Natural killer cell treated with Interleukin-12 subunit alpha and Interleukin-12 subunit beta and Interleukin-15 and Interleukin-18, amount 100 ng/mL, for 72 hours (primary cell): ENCODE measurements around the gene CELSR3. TPM values are rescaled to one million over a fixed set of nuclear protein-coding genes. Genes with fewer than 3 reads are reported as not detected.

Experiments used
- ATAC-seq, 2 donors: fragments of 150-1000 bp; cut with Tn5 transposase in 1 of 2; sonication (Bioruptor Pico), chemical (Tn5 transposase) in 1 of 2; 2 replicates each; pipeline ENCODE4 v1.10.0; 2021
- DNase-seq: peaks from one replicate; pipeline ENCODE4 v3.0.0; 2022; ENCODE audit warnings: low spot score
- H3K27ac Mint-ChIP-seq, 2 donors: 1 replicate in 1 of 2; 2 replicates in 1 of 2; pipeline ENCODE4 v1.8.0; 2022; ENCODE audit warnings: mixed read lengths in 2 of 2, mild to moderate bottlenecking in 1 of 2, moderate library complexity in 1 of 2
- H3K27me3 Mint-ChIP-seq, 2 donors: 1 replicate in 1 of 2; 2 replicates in 1 of 2; pipeline ENCODE4 v1.8.0; 2022; ENCODE audit warnings: mixed read lengths in 2 of 2
- H3K36me3 Mint-ChIP-seq: one replicate; pipeline ENCODE4 v1.8.0; 2022; ENCODE audit warnings: mixed read lengths
- H3K4me1 Mint-ChIP-seq, 2 donors: 1 replicate in 1 of 2; 2 replicates in 1 of 2; pipeline ENCODE4 v1.8.0; 2022; ENCODE audit warnings: low read depth in 2 of 2, mixed read lengths in 2 of 2, mild to moderate bottlenecking in 1 of 2
- H3K4me3 Mint-ChIP-seq: one replicate; pipeline ENCODE4 v1.8.0; 2022; ENCODE audit warnings: mixed read lengths
- H3K9me3 Mint-ChIP-seq: 2 replicates; pipeline ENCODE4 v1.8.0; 2022; ENCODE audit warnings: mixed read lengths
- total RNA-seq, 2 donors: library from RNA; stranded (reverse); gene quantifications; one replicate each; pipeline ENCODE4 v1.2.3, GENCODE V29; 2022

The CELSR3 gene
- total RNA-seq, 2 donors from 2014 or later = 4.4 to 20.1 TPM

DNA sequence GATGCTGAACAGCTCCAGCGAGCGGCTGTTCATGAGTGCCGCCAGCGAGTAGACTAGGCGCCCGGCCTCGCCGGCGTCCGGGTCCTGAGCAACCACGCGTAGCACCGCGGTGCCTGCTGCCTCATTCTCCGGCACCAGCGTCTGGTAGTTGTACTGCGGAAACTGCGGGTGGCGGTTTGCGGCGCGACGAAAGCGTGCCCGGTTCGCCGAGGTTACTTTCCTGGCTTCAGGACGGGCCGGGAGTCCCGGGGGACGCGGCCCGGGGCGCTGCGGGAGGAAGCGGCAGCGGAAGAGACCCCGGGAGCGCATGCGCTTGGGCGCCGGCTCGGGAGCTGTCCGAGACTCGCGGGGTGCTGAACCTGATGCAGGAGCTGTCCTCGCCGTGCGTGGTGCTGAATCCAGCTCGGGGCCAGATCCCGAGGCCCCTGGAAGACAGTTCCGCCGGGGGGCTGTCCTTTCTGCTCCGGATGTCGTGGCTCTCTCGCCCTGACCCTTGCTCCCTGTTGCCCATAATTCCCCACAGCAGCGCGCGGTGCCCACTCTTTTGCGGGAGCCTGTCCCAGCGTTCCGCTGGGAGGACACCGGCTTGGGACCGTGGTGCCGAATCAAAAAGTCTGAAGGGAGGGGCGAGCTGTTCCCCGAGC lies 1.1 kb downstream of the CELSR3 start:
- H3K36me3 Mint-ChIP-seq = no peaks in the 10 kb centered on the region
- DNase-seq (peak; percentile 83), ATAC-seq (peak; percentile 26 to 60)
- peaks cover 0 to 8% of the 10 kb centered on the region in 2 donors for H3K27me3 Mint-ChIP-seq
- peak overlapping the region in 1 of 2 donors; percentile 44 for H3K27ac Mint-ChIP-seq
- peaks cover 16 to 21% of the 10 kb centered on the region in 2 donors for H3K4me1 Mint-ChIP-seq
- H3K9me3 Mint-ChIP-seq = no peaks in the 10 kb centered on the region
- H3K4me3 Mint-ChIP-seq = peak overlapping the region; percentile 41

DNA sequence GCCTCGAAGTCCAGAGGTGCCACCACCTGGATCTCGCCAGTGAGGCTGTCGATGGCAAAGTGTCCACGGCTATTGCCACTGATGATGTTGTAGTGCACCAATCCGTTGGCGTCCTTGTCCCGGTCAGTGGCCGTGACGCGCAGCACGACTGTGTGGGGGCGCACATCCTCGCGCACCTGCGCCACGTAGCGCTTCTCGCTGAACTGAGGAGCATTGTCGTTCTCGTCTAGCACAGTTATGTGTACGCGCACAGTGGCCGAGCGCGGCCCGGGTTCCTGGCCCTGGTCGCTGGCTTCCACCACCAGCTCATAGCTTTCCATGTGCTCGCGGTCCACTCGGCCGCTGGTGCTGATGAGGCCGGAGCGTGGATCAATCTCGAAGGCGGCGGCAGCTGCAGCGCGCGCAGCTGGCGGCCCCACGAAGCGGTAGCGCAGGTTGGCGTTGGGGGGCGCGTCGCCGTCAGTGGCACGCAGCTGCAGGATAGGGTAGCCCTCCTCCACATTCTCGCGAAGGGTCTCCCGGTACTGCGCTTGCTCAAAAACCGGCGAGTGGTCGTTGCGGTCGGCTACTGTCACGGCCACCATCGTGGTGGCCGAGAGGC lies 1.8 kb downstream of the CELSR3 start:
- no peak for ATAC-seq
- Mint-ChIP-seq H3K27ac (peak overlapping the region in 1 of 2 donors; percentile 44), H3K4me3 (no peak overlapping the region)

DNA sequence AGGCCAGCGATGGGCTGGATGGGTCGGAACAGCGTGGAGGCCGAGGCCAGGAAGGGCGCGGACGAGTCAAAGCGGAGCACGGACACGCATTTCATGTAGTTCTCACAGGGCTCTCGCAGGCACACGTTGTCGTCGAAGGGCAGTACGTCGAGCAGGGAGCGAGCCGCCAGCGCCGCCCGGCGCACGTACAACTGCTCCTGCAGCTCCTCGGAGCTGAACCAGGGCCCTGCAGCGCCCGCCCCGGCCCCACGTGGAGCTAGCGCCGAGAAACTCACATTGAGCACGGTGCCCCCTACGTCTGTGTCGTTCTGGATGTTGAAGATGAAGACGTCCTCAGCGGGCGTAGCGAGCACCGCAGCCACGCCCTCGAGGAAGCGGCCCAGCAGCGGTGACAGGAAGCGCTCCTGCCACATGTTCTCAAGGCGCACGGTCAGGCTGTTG lies 5.8 kb downstream of the CELSR3 start:
- Mint-ChIP-seq H3K9me3 (no peaks in the 10 kb centered on the region), H3K4me3 (peak overlapping the region; percentile 71), H3K27me3 (peaks cover 0 to 3% of the 10 kb centered on the region in 2 donors), H3K4me1 (peaks cover 10 to 21% of the 10 kb centered on the region in 2 donors), H3K36me3 (no peaks in the 10 kb centered on the region), H3K27ac (peak overlapping the region in 1 of 2 donors; percentile 47)
- DNase-seq = no peak
- peak in 1 of 2 donors; percentile 10 for ATAC-seq

More for the DNA sequence above, 1.8 kb downstream of the CELSR3 start:
- peaks cover 16 to 23% of the 10 kb centered on the region in 2 donors for H3K4me1 Mint-ChIP-seq
- no peak for DNase-seq
- H3K9me3 Mint-ChIP-seq = no peaks in the 10 kb centered on the region
- no peaks in the 10 kb centered on the region for H3K36me3 Mint-ChIP-seq
- peaks cover 0 to 8% of the 10 kb centered on the region in 2 donors for H3K27me3 Mint-ChIP-seq

DNA sequence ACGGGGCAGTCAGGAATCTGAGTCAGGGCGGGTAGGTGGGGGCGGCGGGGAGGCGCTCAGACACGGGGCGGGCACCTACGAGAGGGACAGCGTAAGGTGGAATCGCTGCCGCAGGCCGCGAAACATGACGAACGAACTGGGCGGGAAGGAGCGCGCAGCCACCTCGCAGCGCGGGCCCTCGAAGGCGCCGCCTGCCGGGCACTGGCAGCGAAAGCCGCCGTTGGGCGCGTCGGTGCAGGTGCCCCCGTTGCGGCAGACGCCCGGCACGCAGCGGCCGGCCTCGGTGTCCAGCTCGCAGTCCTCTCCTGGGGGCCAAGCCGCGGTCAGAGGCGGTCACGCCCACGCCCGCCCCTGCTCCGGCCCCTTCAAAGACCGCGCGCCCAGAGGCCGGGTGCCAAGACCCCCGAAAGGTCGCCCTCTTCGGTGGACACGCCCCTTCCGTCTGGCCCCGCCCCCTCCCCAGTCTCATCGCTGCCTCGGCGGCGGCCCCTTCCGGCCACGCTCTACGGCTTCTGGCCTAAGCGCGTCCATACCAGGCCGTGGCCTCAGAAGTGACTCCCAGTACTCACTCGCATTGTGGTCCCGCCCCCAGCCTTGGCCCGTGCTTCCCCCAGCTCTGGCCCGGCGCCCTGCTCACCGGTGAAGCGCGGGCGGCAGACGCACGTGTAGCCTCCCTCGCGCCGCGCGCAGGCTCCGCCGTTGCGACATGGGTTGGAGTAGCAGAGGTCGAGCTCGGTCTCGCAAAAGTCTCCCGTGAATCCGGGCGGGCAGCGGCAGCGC lies 6.4 kb downstream of the CELSR3 start:
- peak overlapping the region in 1 of 2 donors; percentile 47 for H3K27ac Mint-ChIP-seq
- peak overlapping the region; percentile 71 for H3K4me3 Mint-ChIP-seq
- H3K36me3 Mint-ChIP-seq = no peaks in the 10 kb centered on the region
- ATAC-seq = peak; percentile 85 to 91
- peaks cover 0 to 3% of the 10 kb centered on the region in 2 donors for H3K27me3 Mint-ChIP-seq
- H3K9me3 Mint-ChIP-seq = no peaks in the 10 kb centered on the region
- peaks cover 6 to 21% of the 10 kb centered on the region in 2 donors for H3K4me1 Mint-ChIP-seq
- peak; percentile 89 for DNase-seq

DNA sequence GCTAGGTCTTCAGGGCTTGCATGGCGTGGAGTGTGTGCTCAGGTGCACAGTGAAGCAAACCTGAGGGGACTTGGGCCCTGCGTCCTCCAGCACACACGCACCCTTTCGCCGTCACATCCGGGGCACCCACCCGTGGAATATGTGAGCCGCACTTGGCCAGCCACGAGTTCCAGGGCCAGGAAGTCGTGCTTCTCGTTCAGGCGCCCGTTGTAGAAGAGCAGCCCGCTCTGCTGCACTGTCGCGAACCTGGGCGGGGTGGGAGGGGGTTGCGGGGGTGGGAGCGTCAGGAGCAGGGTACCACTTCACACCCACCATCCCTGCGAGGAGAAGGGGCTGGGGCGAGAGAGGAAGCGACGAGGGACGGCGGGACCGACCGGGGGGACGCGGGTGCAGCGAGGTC lies 7.1 kb downstream of the CELSR3 start:
- H3K27ac Mint-ChIP-seq = peak overlapping the region in 1 of 2 donors; percentile 39
- no peaks in the 10 kb centered on the region for H3K36me3 Mint-ChIP-seq
- peaks cover 0 to 3% of the 10 kb centered on the region in 2 donors for H3K27me3 Mint-ChIP-seq
- ATAC-seq (peak in 1 of 2 donors; percentile 43), DNase-seq (no peak)
- peak overlapping the region; percentile 71 for H3K4me3 Mint-ChIP-seq
- H3K4me1 Mint-ChIP-seq = peaks cover 6 to 21% of the 10 kb centered on the region in 2 donors
- no peaks in the 10 kb centered on the region for H3K9me3 Mint-ChIP-seq

DNA sequence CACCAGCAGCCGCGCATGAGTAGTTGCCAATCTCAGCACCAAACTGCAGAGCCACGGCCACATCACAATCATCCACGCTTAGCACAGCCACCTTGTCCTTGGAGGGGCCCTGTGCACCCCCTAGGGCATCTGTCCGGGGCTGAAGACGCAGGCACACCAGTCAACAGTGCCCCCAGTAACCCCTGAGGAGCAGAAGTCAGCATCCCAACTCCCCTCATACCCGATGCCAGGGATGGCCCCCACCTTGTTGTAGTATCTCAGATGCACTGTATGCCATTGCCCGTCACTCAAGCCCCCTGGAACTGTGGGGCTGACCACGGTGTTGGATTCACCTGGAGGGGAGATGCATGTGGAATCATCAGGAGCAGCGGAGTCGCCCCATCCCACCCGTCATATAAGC lies 7.6 kb downstream of the CELSR3 start:
- Mint-ChIP-seq H3K36me3 (no peaks in the 10 kb centered on the region), H3K4me3 (peak overlapping the region; percentile 71), H3K9me3 (no peaks in the 10 kb centered on the region), H3K27me3 (peaks cover 0 to 3% of the 10 kb centered on the region in 2 donors), H3K4me1 (peaks cover 6 to 21% of the 10 kb centered on the region in 2 donors), H3K27ac (peak overlapping the region in 1 of 2 donors; percentile 39)
- ATAC-seq = no peak
- DNase-seq = no peak

DNA sequence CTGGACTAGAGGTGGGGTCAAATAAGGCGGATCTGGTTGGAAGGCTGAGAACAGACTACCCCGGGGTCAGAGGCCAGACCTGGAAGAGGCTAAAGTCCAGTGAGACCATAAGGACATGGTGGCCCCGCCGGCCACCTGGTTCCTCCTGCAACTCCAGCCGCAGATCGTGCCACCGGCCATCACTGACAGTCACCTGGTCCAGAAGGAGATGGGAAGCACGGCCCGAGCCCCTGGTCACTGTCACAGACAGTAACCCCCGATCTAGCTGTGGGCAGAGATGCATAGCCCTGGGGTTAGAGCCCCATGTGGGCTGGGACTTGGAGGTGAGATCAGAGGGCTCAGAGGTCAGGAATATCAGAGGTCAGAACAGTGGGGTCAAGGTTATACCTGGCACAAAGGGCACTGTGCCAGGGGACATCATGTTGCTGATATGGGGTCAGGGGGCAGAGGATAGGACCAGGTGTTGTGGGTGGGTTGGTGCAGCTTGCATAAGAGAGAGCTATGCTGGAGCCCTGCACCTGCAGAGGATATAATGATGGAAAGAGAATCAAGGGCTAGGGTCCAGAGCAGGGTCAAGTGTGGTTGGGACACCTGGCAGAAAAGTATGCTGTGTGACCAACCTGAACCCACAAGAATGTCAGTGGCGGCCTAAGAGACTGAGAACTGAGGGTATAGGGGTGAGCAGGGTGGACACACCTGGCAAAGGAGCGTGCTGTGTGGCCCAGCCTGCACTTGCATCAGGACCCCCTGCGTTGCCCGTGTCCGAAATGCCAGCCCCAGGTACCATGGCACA lies 9.6 kb downstream of the CELSR3 start:
- H3K27ac Mint-ChIP-seq = no peak overlapping the region
- ATAC-seq (no peak), DNase-seq (no peak)
- H3K4me3 Mint-ChIP-seq = peak overlapping the region; percentile 23
- peaks cover 6 to 21% of the 10 kb centered on the region in 2 donors for H3K4me1 Mint-ChIP-seq
- no peaks in the 10 kb centered on the region for H3K27me3 Mint-ChIP-seq
- no peaks in the 10 kb centered on the region for H3K36me3 Mint-ChIP-seq
- H3K9me3 Mint-ChIP-seq = no peaks in the 10 kb centered on the region

DNA sequence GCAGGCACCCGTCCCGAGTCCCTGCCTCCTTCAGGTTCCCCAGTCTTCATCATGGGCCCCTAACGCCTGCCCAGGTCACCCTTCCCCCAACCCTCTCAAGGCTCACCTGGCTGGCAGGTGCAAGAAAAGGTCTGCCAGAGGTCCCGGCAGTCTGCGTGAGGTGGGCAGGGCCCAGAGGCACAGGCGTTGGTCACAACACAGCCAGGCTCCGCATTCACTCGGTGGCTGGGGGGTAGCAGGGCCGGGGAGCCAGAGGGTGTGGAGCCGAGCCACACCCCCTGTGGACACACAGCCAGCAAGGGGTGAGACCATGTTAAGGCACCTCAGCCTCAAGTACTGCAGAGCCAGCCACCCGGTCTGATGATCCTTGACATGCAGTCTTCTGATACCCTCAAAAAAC lies 10.9 kb downstream of the CELSR3 start:
- no peak overlapping the region for H3K4me3 Mint-ChIP-seq
- H3K4me1 Mint-ChIP-seq = peaks cover 6 to 12% of the 10 kb centered on the region in 2 donors
- H3K27ac Mint-ChIP-seq = no peak overlapping the region
- DNase-seq = no peak
- H3K27me3 Mint-ChIP-seq = no peaks in the 10 kb centered on the region
- no peaks in the 10 kb centered on the region for H3K36me3 Mint-ChIP-seq
- ATAC-seq = no peak
- H3K9me3 Mint-ChIP-seq = no peaks in the 10 kb centered on the region

DNA sequence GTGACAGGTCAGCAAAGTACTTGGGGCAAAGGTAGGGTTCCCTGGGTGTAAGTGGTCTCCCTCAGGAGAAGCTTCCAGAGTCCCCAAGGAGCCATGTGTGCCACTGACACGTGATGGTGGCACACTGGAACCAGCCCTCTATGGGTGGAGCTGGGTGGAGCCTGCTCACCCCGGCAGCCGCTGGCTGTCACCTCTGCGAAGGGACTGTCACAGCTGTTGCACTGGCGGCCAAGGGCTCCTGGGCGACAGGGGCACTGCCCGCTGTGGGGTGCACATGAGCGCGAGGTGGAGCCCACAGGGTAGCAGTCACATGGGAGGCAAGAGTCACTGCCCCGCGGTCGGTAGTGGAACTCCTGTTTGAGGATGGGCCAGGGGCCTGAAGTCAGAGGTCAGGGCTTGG lies 12.0 kb downstream of the CELSR3 start:
- Mint-ChIP-seq H3K4me1 (peaks cover 6 to 8% of the 10 kb centered on the region in 2 donors), H3K9me3 (no peaks in the 10 kb centered on the region), H3K27ac (no peak overlapping the region), H3K27me3 (no peaks in the 10 kb centered on the region), H3K4me3 (no peak overlapping the region), H3K36me3 (no peaks in the 10 kb centered on the region)
- ATAC-seq (no peak), DNase-seq (no peak)

DNA sequence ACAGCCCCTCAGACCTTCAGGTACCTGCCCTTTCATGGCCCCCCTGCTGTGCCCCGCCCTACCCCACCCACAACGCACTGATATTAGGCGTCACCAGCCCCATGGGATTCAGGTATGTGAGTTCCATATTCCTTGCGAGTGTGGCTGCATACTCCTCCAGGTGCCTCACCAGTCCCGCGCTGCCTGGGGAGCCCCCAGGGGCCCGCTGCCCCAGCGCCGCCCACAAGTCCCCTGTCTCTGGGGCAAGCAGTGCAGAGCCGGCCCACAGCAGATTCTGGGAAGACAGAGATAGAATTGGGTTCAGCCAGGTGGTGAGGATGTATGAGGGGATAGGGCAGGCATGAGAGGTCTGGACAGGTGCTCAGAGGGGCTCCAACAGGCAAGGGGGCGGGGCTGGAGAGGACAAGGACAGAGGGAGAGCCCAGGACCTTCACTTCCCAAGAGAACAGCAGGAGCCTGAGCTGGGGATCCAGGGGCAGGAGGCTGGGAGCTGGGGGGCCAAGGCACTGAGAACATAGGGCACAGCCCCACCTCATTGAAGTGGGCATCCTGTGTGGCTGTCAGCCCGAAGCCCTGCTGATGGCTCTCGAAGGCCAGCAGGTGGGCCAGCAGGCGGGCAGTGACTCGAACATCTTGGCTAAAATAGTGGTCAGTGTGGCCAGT lies 14.4 kb downstream of the CELSR3 start:
- Mint-ChIP-seq H3K36me3 (no peaks in the 10 kb centered on the region), H3K27me3 (no peaks in the 10 kb centered on the region), H3K4me1 (no peaks in the 10 kb centered on the region), H3K9me3 (no peaks in the 10 kb centered on the region), H3K4me3 (no peak overlapping the region), H3K27ac (no peak overlapping the region)
- DNase-seq (no peak), ATAC-seq (no peak)

DNA sequence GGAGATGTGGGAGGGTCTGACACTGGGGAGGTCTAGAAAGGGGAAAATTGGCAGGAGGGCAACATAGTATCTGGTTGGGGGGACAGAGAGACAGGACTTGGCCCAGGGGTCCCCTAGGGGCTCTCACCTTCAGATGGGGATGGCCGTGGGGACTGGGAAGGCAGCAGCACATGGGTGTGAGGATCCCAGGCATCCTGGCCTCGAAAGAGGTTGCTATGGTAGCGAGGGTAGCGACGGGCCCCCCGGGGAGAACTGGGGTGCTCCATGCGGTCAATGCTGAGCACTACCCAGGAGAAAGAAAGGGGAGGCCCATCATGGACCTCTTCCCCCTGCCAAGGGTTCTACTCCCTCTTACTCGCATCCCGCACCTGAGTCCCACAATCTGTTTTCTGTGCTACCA lies 15.0 kb downstream of the CELSR3 start:
- Mint-ChIP-seq H3K27ac (no peak overlapping the region), H3K9me3 (no peaks in the 10 kb centered on the region), H3K4me3 (no peak overlapping the region), H3K27me3 (no peaks in the 10 kb centered on the region), H3K36me3 (no peaks in the 10 kb centered on the region), H3K4me1 (no peaks in the 10 kb centered on the region)
- ATAC-seq (no peak), DNase-seq (no peak)

DNA sequence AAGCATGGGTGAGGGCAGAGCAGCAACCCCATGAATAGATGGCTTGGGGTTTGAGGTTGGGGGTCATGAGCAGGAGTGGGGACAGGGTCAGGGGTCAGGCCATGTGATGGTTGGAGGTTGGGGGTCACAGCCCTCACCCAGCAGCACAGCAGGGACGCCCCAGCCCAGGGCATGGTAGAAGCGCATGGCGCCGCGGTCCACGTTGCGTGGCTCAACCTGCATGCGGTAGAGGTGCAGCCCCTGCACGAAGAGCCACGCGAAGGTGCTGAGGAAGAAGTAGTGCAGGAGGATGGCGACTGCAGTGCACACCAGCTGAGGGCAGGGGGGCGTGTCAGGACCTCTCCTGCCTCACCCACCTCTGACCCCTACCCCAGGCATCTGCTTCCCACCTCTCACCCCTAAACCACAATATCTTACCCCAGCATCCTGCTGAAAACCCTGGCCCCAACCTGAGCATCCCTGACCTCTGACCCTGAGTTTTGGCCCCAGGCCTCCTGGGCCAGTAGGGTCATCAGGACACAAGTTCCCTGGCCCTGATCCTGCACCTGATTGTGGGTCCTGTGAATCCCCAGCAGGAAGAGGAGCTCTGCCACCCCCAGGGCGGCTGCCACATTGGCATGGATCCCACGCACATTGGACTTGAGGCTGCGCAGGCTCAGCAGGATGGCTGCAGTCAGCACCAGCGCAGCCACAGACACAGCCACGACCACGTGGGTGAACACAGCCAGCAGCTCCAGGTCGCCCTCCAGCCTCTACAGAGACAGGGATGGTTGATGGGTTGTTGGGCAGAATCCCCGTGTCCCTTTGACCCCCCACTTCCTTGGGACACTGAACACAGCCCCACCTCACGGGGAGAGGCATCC lies 17.6 kb downstream of the CELSR3 start:
- H3K27ac Mint-ChIP-seq = no peak overlapping the region
- DNase-seq = no peak
- H3K9me3 Mint-ChIP-seq = no peaks in the 10 kb centered on the region

More for the DNA sequence above, 17.6 kb downstream of the CELSR3 start:
- no peak for ATAC-seq
- Mint-ChIP-seq H3K4me3 (no peak overlapping the region), H3K4me1 (no peaks in the 10 kb centered on the region), H3K36me3 (no peaks in the 10 kb centered on the region), H3K27me3 (no peaks in the 10 kb centered on the region)
